ENCODE measurements around the gene SLIT3.

DNA sequence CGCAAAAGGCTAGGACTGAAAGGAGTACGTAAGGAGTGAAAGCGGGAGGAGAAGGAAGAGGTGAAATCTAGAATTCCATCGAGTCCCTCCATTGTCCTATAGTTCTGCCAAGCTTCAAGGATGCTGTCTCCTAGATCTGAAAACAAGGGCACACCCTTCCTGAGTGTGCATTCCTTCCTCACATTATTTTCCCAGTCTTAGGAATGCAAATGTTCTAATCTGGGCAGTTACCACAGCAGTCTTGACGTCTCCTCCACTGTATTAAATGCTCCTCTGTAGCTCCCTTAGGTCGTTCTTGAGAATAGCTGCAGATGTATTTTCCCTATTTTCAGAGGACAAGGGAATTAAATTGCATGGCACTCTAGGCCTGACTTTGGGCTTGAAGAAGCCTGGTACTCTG is 127.6 kb downstream of the SLIT3 start:
- TF ChIP-seq, protein P1, sequence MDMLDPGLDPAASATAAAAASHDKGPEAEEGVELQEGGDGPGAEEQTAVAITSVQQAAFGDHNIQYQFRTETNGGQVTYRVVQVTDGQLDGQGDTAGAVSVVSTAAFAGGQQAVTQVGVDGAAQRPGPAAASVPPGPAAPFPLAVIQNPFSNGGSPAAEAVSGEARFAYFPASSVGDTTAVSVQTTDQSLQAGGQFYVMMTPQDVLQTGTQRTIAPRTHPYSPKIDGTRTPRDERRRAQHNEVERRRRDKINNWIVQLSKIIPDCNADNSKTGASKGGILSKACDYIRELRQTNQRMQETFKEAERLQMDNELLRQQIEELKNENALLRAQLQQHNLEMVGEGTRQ (CRISPR knock-in tag; IDR thresholded peaks at IDR 0.05): no peak
- no peak for TF ChIP-seq CAMTA2 (CRISPR knock-in tag; conservative IDR thresholded peaks at IDR 0.05)
- TF ChIP-seq GATA2 (CRISPR knock-in tag; IDR thresholded peaks at IDR 0.05): no peak
- TF ChIP-seq POLR2AphosphoS5 (IDR thresholded peaks at IDR 0.05; ENCODE audit: control insufficient read depth, insufficient read depth, low read depth, low read length): no peak
- no peak for TF ChIP-seq SMAD1 (IDR thresholded peaks at IDR 0.05; ENCODE audit: low read depth, low read length, partially characterized antibody)
- no peak for TF ChIP-seq MXI1 (IDR thresholded peaks at IDR 0.05; ENCODE audit: low read depth, low read length)
- no peak for TF ChIP-seq SMAD2 (IDR thresholded peaks at IDR 0.05; ENCODE audit: low read depth, low read length)
- no peak for TF ChIP-seq PHF8 (IDR thresholded peaks at IDR 0.05; ENCODE audit: borderline replicate concordance, low read length)
- TF ChIP-seq, protein P2, sequence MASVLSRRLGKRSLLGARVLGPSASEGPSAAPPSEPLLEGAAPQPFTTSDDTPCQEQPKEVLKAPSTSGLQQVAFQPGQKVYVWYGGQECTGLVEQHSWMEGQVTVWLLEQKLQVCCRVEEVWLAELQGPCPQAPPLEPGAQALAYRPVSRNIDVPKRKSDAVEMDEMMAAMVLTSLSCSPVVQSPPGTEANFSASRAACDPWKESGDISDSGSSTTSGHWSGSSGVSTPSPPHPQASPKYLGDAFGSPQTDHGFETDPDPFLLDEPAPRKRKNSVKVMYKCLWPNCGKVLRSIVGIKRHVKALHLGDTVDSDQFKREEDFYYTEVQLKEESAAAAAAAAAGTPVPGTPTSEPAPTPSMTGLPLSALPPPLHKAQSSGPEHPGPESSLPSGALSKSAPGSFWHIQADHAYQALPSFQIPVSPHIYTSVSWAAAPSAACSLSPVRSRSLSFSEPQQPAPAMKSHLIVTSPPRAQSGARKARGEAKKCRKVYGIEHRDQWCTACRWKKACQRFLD (CRISPR knock-in tag; IDR thresholded peaks at IDR 0.05): no peak
- TF ChIP-seq SRSF1 (IDR thresholded peaks at IDR 0.05; ENCODE audit: low read depth, low read length): no peak
- TF ChIP-seq TAF1 (IDR thresholded peaks at IDR 0.05; ENCODE audit: control insufficient read depth, extremely low read depth, insufficient read depth, low read length, severe bottlenecking): no peak
